Raji (cell line): ENCODE measurements around the gene CCDC187.

Experiments
- POLR2A ChIP-seq: IDR thresholded peaks from 2 replicates; pipeline ENCODE4 v1.6.1; 2011; ENCODE audit warnings: low read depth, low read length, control low read depth; ENCODE audit not compliant: insufficient read depth

CCDC187 gene

GRCh38 chr9:136247947-136248637 is 55.8 kb downstream of the CCDC187 start:
- no peak for TF ChIP-seq POLR2A

- TF ChIP-seq POLR2A, result no peak
Measured at GRCh38 chr9:136247551-136247916, 56.4 kb downstream of the CCDC187 start.

GRCh38 chr9:136246849-136247550 is 56.9 kb downstream of the CCDC187 start:
- no peak for TF ChIP-seq POLR2A

DNA sequence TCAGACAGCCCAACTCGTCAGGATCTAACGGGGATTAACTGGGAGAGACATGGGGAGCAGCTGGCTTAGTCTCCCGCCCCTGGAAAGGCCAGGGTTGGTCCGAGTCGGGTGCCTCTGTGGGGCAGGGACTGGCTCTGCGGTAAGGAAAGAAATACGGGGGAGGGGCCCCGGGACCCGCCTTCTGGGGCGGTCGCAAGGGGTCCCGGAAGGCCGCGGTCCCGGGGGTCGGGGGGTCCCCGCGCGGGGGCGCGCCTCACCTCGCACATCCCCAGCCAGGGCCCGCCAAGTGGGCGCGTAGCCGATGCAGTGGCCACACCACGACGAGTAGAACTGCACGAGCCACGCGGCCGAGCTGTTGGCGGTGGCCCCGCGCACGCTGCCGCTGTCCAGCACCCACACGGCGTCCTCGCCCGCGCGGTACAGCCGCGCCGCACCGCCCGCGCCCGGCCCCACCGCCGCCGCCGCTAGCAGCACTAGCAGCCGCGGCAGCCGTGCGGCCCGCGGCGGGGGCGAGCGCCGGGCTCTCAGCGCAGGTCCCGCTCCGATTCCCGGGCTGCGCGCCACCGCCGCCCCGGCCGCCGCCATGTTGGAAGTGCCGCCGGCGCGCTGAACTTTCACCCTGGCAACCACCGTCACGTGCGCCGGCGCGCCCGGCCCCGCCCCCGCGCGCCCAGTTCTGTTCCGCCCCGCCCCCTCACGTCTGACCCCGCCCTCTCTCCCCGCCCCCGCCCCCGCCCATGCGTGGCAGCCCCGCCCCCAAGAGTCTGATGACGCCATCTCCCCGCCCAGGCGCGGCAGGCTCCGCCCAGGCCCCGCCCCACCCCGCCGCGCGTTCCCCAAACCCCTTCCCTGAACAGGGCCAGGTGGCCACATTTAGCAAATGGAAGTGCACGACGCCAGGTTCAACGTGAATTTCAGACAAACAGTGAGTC is 58.4 kb downstream of the CCDC187 start, which contains the start of gene QSOX2:
QSOX2 (minus strand) TSS at position 594 of the 932 bp plus-strand sequence; CDS start at position 585, 9 bp downstream.
- peak; percentile 56 for TF ChIP-seq POLR2A

DNA sequence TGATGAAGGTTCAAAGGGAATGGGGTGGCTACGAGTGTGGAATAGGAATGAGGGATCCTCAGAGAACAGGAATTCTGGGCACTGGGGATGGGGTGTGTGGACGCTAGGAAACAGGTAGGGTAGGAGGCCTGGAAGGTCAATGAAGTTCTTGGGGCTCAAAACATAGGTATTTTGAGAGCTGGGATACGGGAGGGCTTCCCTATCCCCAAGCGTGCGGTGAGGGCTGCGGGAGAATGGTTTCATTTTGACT is 59.0 kb downstream of the CCDC187 start:
- TF ChIP-seq POLR2A, result no peak

DNA sequence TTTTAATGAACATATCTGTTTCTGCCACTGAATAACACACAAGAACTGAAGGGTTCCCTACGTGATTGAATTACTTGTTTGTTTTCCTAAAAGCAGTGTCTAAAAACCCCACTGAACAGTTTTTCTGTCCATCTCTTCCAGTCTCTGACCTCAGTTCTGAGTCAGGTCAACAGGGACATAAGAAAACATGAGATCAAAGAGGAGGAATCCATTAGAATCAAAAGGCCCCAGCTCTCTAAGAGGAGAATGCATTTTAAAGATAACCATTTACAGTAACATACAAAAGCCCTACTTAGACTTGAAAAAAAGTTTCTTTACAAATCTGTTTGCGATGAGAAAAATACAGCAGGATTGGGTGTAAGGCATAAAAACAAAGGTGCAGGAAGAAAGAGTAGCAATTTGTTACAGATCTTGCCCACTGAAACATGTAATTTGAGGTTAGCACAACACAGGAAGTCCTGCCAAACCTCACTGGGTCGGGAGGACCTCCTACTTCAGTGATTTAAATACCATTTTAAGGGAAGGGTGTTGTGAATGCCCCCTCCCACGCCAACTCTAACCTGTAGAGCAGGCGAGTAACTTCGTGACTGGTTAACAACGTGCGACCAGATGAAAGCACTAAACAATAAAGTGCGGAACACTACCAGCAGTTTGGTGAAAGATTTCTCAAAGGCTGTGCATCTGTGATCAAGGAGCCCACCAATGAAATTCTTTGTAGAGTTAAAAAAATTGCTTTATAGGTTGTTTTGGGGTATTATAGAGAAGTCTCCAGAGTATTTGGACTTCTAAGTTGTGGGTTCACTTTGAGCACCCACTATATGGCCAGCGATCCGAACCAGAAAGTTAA is 59.5 kb downstream of the CCDC187 start:
- TF ChIP-seq POLR2A, result no peak

GRCh38 chr9:136243631-136244030 is 60.3 kb downstream of the CCDC187 start:
- TF ChIP-seq POLR2A, result no peak

- no peak for TF ChIP-seq POLR2A
Measured at GRCh38 chr9:136242918-136243525, 60.9 kb downstream of the CCDC187 start.

GRCh38 chr9:136242248-136242647 is 61.6 kb downstream of the CCDC187 start:
- no peak for TF ChIP-seq POLR2A

DNA sequence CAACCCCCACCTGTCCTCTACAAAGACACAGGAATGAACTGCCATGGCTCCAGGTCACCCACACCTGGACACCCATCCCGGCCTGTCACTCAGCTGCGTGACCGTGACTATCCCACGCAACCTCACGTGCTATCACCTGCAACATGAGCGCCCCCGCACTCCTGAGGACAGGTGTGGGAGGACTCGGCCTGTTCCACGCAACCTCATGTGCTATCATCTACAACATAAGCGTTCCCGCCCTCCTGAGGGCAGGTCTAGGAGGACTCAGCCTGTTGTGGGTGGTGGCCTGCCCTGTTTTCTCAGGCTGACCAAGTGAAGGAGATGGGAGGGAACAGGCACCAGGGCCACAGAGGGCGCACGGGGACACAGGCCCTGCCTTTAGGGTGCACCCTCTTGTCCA is 62.4 kb downstream of the CCDC187 start:
- no peak for TF ChIP-seq POLR2A

DNA sequence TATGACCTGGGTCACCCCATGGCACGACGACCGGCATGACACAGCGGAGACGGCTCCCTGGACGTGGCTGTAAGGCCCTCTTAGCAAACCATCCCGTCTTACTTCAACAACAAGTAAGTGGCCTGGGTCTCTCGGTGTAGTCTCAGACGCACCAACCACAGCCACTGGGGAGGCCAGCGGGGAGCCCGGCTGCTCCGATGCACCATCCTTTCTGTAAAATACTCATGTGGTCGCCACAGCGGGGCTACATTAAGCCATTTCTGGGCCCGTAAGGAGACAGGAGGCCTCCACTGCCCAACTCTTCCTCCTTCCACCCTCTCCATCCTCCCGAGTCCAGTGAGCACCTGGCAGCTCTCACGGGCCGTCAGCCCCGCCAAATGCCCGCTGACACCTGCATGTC is 63.0 kb downstream of the CCDC187 start:
- no peak for TF ChIP-seq POLR2A

DNA sequence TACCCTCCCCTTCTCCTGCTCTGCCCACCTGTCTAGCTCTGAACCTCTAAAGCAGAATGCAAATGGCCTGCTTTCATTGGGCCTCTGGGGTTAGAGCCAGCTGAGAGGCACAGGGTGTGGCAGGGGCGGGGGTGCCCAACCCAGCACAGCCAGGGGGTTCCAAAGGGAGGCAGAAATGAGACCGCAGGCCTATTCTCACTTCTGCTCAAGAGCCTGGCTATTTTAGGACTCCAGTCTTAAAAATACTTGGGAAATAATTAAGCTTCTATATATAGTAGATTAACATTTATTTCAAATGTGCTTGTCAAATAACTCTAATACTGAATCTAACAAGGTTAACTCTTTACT is 63.9 kb downstream of the CCDC187 start:
- no peak for TF ChIP-seq POLR2A

- TF ChIP-seq POLR2A, result no peak
Measured at GRCh38 chr9:136239135-136239982, 64.5 kb downstream of the CCDC187 start.

GRCh38 chr9:136238342-136238732 is 65.6 kb downstream of the CCDC187 start:
- no peak for TF ChIP-seq POLR2A
